GM12892 (cell line): ENCODE results near the gene AGAP9.

Experiments used
- POLR2A ChIP-seq: IDR thresholded peaks from 2 replicates; pipeline ENCODE4 v1.6.1; 2011; ENCODE audit warnings: low read depth, low read length, control low read depth
- POLR2AphosphoS5 ChIP-seq: IDR thresholded peaks from 2 replicates; pipeline ENCODE4 v1.6.1; 2011; ENCODE audit warnings: low read depth, low read length, control low read depth

DNA sequence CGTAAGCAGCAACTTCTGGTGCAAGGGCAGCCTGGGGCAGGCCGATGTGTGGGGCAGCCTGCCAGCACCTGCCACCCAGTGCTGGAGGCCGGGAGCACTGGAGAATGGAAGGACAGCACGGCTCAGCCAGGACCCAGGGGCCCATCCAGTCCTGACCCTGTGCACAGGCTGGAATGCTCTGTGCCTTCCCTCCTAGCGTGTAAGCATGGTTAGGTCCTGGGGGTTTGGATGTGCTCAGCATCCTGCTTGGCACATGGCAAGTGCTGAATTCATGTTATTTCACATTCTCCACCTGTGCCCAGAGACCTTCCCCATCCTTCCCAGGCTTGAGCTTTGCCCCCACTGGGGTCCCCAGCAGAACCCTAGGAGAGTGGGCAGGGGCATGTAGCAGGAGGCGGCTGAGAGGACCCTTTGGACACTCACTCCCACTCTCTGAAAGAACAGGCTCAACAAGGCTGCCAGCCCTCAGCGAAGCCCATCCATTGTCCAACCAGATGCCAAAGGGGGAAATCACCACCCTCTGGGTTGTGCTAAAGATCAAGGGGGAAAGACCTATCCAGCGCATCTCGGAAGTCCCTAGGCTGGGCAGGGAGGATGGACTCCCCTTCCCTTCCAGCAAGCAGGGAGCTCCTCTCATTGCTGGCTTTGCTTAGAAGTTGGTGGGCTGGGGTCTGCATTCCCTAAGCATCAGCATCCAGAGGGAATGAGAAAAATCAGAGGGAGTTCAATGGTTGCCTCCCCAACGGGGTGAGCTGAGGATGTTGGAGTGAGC is 69.2 kb downstream of the AGAP9 start:
- no peak for TF ChIP-seq POLR2AphosphoS5
- TF ChIP-seq POLR2A: no peak
